Stimulated activated CD4-positive, alpha-beta T cell treated with anti-CD3 and anti-CD28 coated beads, Interleukin-4, amount 100 ng/mL, for 48 hours (primary cell): ENCODE results near the gene CLCNKA.
A peak's percentile ranks its signal among the peaks of the same experiment; 100 is the strongest.

ENCODE experiments used
- DNase-seq, 2 donors: peaks; one replicate each; pipeline ENCODE4 v3.0.0-alpha.2; 2020; ENCODE audit warnings: low read depth in 2 of 2

Gene CLCNKA

DNA sequence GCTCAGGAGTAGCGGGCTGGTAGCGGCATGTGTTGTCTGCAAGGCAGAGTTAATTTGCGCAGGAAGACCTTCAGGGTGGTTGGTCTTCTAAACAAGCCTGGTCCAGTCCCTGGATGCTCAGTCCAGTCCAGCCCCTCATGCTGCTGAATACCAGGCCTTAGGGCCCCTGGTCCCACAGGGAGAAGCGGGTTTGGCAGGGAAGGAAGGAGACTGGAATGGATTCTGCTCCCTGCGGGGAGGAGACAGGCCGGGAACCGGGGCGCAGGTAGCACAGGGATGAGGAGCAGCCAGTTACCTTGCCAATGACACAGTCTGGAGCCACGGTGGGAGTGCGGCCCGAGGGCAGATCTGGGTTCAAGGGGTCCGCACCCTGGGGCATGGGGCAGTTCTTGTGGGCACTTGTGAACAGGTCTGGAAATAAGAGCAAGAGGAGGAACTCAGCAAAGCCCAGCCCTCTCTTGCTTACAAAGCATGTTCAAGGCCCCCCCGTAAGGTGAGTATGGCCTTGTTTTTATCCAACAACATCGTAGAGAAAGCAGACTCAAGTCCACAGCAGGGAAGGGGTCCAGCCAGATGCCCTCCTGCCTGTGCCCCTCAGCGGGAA, 41.5 kb downstream of the CLCNKA start:
- DNase-seq = no peak

- DNase-seq = no peak
Measured at GRCh38 chr1:16063921-16064320, 42.1 kb downstream of the CLCNKA start.

- no peak for DNase-seq
Measured at GRCh38 chr1:16064536-16065268, 42.9 kb downstream of the CLCNKA start.

DNA sequence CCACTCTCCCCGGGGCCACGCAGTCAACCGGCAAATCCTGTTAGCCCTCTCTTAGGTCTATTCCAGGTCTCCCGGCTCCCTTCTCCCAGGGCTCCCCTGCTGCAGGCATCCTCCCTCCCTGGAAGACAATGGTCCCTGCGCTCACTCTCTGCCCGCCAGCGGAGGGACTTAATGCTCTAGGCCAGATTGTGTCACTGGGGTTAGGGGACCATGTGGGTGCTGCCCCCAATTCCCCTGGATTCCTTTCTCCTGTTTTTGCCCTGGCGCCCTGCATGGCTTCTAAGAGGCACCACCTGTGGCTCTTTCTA, 43.4 kb downstream of the CLCNKA start:
- no peak for DNase-seq

- no peak for DNase-seq
Measured at GRCh38 chr1:16066245-16066644, 44.4 kb downstream of the CLCNKA start.

DNA sequence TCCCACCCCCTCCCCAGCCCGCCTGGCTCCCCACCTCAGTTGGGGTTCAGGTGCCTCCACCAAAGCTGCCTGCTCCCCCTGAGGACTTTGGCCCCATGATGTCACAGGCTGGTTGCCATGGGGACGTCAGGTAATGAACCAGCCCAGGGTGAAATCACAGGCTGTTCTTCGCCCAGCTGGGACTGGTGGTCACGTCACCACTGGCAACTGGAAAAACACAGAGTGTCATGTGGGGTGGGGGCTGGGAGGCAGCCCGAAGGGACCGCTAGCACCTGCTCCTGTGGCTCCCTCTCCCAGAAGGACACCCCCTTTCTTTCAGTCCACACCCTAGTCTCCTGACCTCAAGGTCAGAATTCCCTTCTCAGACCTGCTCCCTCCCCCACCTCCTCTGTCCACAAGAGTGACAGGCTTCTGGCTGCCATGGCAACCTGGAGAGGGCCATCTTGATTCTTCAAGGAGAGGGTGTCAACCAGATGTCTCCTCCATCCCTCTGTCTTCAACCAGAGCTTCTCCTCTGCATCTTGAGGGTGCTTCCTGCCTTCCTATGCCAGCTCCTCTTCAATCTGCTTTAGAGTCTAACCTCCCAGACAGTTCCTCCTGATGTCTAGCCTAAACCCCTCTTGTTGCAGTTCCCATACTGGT, 45.4 kb downstream of the CLCNKA start:
- DNase-seq = no peak

GRCh38 chr1:16067933-16068332, 46.1 kb downstream of the CLCNKA start:
- no peak for DNase-seq

- no peak for DNase-seq
Measured at GRCh38 chr1:16068356-16069270, 46.8 kb downstream of the CLCNKA start.

- no peak for DNase-seq
Measured at GRCh38 chr1:16070640-16071355, 49.0 kb downstream of the CLCNKA start.

- DNase-seq = no peak
Measured at GRCh38 chr1:16071614-16072013, 49.8 kb downstream of the CLCNKA start.

DNA sequence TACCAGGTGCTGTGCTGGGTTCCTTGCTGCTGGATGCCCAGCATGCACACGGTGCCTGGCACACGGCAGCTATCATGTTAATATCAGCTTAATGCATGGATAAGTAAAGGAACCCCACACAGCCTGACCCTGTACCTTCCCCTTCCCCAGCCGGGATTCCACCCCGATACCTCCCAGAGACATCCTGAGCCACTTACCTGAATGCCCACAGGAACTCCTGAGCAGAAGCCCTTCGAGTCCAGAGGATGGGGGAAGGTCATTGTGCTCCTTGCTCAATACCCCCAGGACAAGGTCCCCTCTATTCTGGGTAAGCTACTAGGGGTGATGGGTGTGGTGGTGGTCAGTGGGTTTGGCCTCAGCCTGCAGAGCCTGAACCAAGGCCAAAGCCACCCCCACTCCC, 50.3 kb downstream of the CLCNKA start:
- no peak for DNase-seq

DNA sequence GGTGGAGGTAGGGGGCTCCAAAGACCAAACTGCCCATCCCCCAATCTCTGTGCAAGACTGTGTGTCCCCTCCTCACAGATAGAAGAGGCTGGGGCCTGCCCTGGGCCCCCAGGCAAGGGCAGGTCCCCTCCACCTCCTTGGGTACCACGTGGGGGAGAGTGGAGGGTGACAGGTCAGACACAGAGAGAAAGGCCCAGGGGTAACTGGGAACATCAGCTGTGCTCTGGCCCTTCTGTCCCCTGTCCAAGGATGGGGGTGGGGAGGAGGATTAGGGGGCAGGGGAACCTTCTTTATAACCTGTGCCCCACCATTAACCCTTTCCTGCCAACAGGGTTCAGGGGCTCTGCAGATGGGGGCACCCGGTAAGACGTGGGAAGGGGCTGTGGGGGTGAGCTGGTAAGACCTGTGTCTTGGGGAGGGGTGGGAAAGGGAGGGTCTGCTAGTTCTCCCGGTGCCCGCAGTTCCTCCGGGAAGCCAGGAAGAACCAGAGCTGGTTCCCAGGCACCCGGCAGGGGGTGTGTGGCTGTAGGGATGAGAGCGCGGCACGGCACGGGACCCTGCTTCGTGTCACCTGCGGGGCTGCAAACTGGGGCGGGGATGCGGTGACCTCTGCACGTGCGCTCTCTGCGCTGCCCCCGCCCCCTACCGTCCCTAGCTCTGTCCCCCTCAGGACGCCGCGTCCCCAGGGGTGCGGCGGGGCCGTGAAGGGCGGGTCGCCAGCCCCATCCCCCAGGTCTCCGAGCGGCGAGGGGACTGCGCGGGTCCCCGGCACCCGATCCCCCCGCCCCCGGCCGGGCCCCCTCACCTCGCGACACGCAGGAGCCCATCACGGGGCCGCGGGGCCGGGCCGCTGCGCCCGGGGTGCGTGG, 51.0 kb downstream of the CLCNKA start:
- DNase-seq = no peak

GRCh38 chr1:16073490-16074119, 51.8 kb downstream of the CLCNKA start, which contains the start of gene FAM131C:
FAM131C (minus strand) TSS chr1:16073651; CDS start chr1:16073442, 209 bp downstream.
- DNase-seq = peak; percentile 19 to 33

DNA sequence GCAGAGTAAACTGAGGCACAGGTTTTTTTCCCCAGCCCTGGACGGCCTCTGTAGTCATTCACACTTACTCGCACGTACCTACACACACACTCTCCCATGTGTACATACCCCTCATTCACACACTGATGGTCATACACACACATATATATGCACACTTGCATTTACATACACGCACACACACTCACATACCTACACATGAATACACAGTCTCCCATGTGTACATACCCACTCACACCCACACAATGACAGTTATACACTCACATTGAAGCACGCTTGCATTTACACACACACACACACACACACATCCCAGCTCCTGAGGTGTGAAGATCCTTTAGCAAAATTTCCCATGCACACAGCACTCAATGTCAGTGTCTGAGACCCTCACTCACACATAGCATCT, 52.4 kb downstream of the CLCNKA start:
- no peak for DNase-seq

DNA sequence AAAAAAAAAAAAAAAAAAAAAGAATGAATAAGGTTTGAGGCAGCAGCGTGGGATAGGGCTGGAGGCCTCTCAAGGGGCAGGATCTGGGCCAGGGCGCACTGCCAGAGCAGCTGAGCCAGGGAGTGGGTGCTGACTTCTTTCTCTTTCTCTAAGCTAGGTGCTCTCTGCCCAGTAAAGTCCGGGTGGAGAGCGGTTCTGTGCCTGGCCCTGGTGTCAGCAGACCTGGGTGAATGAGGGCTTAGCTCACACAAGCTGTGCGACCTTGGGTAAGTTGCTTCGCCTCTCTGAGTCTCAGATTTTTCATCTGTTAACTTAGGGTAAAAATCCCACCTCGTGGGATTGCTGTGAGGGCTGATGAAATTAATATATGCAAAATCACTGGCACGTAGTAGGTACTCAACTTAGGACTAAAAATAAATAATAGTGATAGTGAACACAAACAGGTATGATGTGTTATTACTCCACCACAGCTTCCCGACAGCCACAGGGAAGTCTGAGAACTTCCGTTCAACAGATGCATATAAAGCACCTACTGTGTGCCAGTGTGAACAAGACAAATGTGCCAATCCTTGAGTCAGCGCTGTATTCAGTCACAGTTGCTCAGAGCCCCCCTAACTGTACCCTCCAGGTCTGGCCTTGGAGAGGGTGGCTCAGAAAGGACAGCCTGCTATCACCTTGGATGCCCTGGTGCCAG, 53.6 kb downstream of the CLCNKA start:
- no peak for DNase-seq

- DNase-seq = no peak
Measured at GRCh38 chr1:16076031-16076864, 54.4 kb downstream of the CLCNKA start.

GRCh38 chr1:16076865-16077238, 55.0 kb downstream of the CLCNKA start:
- no peak for DNase-seq

DNA sequence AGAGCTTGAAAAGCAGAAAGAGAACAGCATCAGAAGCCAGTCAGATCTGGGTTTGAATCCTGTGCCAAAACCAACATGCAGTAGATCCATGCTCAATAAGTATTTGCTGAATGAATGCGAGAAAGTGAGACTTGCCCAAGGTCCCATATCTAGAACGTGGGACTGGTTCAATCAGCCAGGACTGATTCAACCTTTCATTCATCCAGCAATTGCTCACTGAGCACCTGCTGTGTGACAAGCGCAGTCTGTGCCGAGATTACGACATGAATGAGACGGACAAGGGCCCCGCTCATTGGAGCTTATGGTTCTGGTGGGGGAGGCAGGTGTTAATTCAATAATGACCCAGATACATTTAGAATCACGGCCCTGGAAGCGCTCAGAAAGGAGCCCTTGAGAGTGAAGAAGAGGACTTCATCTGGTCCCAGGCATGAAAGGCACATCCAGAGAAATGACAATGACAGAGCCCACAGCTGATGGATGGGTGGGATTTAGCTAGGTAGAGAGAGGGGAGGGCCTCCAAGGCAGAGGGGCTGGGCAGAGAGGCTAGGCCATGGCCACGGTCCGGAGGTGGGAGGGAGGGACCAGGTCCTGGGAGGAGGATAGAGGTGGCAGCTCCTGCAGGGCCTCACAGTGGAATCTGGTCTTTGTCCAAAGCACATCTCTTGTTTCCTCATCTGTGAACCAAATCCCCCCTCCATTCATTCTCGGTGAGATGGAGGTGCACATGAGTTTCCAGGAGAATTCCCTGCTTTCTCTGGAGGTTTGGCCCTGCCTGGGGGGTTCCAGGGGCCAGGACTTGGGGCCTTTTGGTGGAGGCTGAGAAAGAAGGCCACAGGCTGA, 55.8 kb downstream of the CLCNKA start:
- no peak for DNase-seq
